Rectal smooth muscle tissue (tissue), 1 donor: ENCODE results near the gene RAB11FIP4.
"Not testable (repeated sequence)": the region's sequence is repeated elsewhere in the genome, so short reads cannot be mapped to it uniquely, and the experiment has no call there.

Source experiments
- H3K27ac ChIP-seq: one replicate; pipeline ENCODE4 v1.7.0; 2013; ENCODE audit warnings: low read depth, low read length, inconsistent platforms
- H3K27me3 ChIP-seq: one replicate; pipeline ENCODE4 v1.7.0; 2013; ENCODE audit warnings: low read length; ENCODE audit not compliant: control insufficient read depth, insufficient read depth
- H3K36me3 ChIP-seq: one replicate; pipeline ENCODE4 v1.7.0; 2013; ENCODE audit warnings: low read length; ENCODE audit not compliant: control insufficient read depth, insufficient read depth
- H3K4me1 ChIP-seq: one replicate; pipeline ENCODE4 v1.7.0; 2013; ENCODE audit warnings: low read length; ENCODE audit not compliant: control insufficient read depth, insufficient read depth
- H3K4me3 ChIP-seq: one replicate; pipeline ENCODE4 v1.7.0; 2013; ENCODE audit warnings: low read length
- H3K9ac ChIP-seq: one replicate; pipeline ENCODE4 v1.7.0; 2013; ENCODE audit warnings: low read length

Gene RAB11FIP4, protein sequence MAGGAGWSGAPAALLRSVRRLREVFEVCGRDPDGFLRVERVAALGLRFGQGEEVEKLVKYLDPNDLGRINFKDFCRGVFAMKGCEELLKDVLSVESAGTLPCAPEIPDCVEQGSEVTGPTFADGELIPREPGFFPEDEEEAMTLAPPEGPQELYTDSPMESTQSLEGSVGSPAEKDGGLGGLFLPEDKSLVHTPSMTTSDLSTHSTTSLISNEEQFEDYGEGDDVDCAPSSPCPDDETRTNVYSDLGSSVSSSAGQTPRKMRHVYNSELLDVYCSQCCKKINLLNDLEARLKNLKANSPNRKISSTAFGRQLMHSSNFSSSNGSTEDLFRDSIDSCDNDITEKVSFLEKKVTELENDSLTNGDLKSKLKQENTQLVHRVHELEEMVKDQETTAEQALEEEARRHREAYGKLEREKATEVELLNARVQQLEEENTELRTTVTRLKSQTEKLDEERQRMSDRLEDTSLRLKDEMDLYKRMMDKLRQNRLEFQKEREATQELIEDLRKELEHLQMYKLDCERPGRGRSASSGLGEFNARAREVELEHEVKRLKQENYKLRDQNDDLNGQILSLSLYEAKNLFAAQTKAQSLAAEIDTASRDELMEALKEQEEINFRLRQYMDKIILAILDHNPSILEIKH

DNA sequence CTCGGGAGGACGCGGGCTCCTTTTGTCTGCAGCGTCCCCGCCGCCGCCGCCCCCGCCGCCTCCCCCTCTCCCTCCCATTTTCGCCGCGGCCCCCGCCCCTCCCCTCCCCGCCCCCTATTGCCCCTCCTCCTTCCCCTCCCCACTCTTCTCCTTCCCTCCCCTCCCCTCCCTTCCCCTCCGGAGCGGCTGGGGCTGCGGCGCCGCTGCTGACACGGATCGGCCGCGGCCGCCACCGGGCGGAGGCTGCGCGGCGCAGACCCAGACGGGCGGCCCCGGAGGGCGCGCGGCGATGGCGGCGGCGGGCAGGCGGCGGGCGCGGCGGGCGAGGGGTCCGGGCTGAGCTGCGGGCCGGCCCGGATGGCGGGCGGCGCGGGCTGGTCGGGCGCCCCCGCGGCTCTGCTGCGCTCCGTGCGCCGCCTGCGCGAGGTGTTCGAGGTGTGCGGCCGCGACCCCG lies at the start of gene RAB11FIP4:
TSS of gene RAB11FIP4 (plus strand) at position 180 of the 454 bp plus-strand sequence. CDS start at position 358, 178 bp downstream.
- Histone ChIP-seq H3K4me3 (peak within 1 kb of the TSS; percentile 49), H3K9ac (no peak within 1 kb of the TSS), H3K36me3 (no peaks in the 10 kb centered on the region), H3K27ac (no peak within 1 kb of the TSS), H3K27me3 (peaks cover 23% of the 10 kb centered on the region), H3K4me1 (no peaks in the 10 kb centered on the region)

GRCh38 chr17:31345191-31345747 lies 46.2 kb upstream of the RAB11FIP4 start:
- H3K27me3 ChIP-seq, H3K4me1 ChIP-seq, H3K9ac ChIP-seq, H3K27ac ChIP-seq, H3K36me3 ChIP-seq, H3K4me3 ChIP-seq: not testable (repeated sequence)

- H3K9ac ChIP-seq: no peak overlapping the region
- H3K36me3 ChIP-seq: no peaks in the 10 kb centered on the region
- no peak overlapping the region for H3K27ac ChIP-seq
- no peak overlapping the region for H3K4me3 ChIP-seq
- no peaks in the 10 kb centered on the region for H3K27me3 ChIP-seq
- H3K4me1 ChIP-seq: no peaks in the 10 kb centered on the region
Observed at GRCh38 chr17:31349454-31349853, 42.0 kb upstream of the RAB11FIP4 start.

DNA sequence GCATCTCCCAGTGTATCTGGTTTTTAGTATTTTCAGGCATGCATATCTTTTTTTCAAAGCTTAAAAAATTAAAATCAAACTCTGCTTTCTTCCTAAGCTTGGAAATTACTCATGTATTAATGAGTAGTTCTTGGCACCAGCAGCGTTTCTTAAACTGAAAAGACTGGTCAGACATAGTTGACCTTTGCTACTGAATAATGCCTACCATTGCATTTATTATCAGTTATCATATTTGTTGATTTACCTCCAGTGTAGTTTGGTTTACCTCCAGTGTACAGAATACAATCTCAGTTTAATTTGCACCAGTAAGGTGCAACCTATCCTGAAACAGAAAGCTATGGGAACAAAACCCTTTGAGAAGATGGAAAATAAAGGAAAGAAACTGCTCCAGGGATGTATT lies 35.5 kb upstream of the RAB11FIP4 start:
- Histone ChIP-seq H3K9ac (no peak overlapping the region), H3K27ac (no peak overlapping the region), H3K4me3 (no peak overlapping the region), H3K4me1 (no peaks in the 10 kb centered on the region), H3K36me3 (peaks cover 3% of the 10 kb centered on the region), H3K27me3 (no peaks in the 10 kb centered on the region)

DNA sequence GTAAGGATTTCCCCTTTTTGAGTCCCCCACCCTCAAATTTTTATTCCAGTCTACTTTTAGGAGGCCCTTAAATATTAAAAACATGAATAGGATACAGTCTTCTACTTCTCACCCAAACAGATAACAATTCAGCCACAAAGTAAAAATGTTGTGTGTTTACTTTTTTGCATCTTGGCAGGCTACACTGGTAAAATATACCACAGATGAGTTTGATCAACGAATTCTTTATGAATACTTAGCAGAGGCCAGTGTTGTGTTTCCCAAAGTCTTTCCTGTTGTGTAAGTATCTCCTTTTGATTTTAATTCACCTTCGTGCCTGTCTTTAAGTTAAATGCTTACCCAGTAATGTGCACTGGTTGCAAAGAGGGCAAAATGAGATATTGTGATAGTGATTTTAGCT lies 34.4 kb upstream of the RAB11FIP4 start:
- peaks cover 3% of the 10 kb centered on the region for H3K36me3 ChIP-seq
- no peaks in the 10 kb centered on the region for H3K4me1 ChIP-seq
- H3K9ac ChIP-seq: no peak overlapping the region
- no peak overlapping the region for H3K4me3 ChIP-seq
- H3K27ac ChIP-seq: no peak overlapping the region
- H3K27me3 ChIP-seq: no peaks in the 10 kb centered on the region

DNA sequence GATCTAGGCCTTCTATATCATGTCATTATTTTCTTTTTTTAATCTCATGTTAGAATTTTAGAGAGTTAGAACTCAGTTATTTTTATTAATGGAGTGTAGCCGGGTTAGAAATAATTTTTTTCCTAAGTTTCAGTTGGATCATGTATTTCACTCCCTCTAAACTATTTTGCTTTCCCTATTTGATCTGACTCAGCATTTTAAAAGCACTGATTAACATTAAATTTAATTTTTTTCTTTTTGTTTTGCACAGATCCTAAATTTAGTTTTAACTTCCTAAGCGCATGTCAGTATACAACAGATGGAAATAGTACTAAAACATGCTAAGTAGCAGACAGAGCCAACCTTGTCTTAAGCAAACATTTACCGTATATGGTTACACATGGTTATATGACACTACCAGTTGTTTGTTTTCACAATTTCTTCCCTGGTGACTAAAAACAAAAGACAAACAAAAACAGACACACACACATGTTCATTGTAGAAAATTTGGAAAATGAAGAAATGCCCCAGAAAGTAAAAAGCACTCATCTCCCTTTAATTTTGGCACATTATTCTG lies 33.6 kb upstream of the RAB11FIP4 start:
- Histone ChIP-seq H3K27me3 (no peaks in the 10 kb centered on the region), H3K4me1 (no peaks in the 10 kb centered on the region), H3K27ac (no peak overlapping the region), H3K9ac (no peak overlapping the region), H3K36me3 (peaks cover 3% of the 10 kb centered on the region), H3K4me3 (no peak overlapping the region)

DNA sequence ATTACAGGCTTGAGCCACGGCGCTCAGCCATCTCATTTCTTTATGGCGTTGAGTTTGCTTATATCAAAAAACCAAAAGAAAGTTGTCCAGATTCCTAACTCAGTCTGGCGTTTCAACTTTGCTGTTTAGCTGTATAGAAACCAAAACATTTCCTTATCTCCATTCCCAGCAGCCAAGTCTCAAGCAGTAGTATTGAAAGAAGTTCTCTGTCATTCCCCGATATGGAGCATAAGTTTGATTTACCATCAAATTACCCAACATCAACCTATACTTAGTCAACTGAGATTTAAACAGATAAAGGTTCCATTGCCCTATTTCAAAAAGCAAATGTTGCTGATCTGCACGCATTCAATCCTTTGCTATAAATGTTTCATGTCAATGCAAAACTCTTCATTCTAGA lies 27.5 kb upstream of the RAB11FIP4 start:
- Histone ChIP-seq H3K27ac (no peak overlapping the region), H3K4me3 (no peak overlapping the region), H3K36me3 (peaks cover 2% of the 10 kb centered on the region), H3K9ac (no peak overlapping the region), H3K27me3 (no peaks in the 10 kb centered on the region), H3K4me1 (no peaks in the 10 kb centered on the region)

- no peaks in the 10 kb centered on the region for H3K4me1 ChIP-seq
- H3K27ac ChIP-seq: no peak overlapping the region
- H3K9ac ChIP-seq: no peak overlapping the region
- H3K27me3 ChIP-seq: no peaks in the 10 kb centered on the region
- no peak overlapping the region for H3K4me3 ChIP-seq
- H3K36me3 ChIP-seq: no peaks in the 10 kb centered on the region
Observed at GRCh38 chr17:31366088-31366487, 25.4 kb upstream of the RAB11FIP4 start.

DNA sequence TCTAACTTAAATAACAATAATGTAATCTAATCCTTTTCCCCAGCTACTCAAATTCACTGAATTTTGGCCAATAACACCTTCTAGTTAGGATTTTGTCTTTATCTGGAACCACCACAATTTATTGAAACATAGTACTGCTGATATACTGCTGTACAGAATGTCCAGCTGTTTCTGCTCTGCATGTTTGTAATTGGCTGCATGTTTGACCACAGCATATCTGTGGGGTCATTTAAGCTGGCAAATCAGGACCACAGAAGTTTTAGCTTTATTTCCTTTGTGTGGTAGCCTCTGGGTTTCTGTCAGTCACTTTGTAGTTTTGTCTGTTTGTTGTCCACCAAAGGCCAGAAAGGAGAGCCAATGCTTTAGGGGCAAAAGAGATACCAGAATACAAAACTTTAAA lies 22.2 kb upstream of the RAB11FIP4 start:
- Histone ChIP-seq H3K27ac (no peak overlapping the region), H3K36me3 (peaks cover 3% of the 10 kb centered on the region), H3K27me3 (no peaks in the 10 kb centered on the region), H3K4me1 (no peaks in the 10 kb centered on the region), H3K9ac (no peak overlapping the region), H3K4me3 (no peak overlapping the region)

GRCh38 chr17:31371511-31372097 lies 19.9 kb upstream of the RAB11FIP4 start:
- Histone ChIP-seq H3K4me1 (no peaks in the 10 kb centered on the region), H3K36me3 (peaks cover 3% of the 10 kb centered on the region), H3K27ac (no peak overlapping the region), H3K9ac (no peak overlapping the region), H3K4me3 (no peak overlapping the region), H3K27me3 (no peaks in the 10 kb centered on the region)

DNA sequence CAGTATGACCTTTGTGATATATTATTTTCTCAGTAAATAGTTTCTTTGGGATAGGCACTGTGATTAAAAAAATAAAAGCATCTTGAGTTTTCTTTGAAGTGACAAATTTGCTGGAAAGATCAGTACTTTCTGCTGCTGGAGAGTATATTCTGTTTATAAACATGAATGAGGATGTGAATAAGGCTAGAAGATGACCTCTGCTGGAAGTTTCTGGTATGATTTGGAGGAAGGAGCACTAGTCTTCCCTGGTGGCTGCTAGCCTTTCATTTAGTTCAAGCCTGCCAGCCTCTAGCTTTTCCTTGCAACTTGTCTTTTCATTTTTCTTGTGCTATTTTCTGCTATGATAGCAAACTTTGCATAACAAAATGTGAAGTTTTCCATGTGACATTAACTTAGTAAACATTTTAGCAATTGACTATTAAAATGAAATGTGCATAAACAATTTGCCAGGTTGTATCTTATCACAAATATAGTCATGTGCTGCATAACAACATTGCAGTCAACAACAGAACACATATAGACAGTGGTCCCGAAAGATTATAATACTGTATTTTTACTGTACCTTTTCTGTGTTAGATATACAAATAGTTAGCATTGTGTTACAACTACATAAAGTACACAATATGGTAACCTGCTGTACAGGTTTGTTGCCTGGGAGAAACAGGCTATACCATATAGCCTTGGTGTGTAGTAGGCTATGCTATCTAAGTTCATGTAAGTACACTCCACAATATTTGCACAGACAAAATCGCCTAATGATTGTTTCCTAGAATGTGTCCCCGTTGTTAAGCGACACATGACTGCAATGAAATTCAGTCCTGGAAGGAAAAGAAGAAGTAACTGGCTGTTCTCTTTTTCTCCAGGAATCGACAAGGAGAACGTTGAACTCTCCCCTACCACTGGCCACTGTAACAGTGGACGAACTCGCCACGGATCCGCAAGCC lies 18.1 kb upstream of the RAB11FIP4 start:
- H3K9ac ChIP-seq: no peak overlapping the region
- H3K36me3 ChIP-seq: peaks cover 3% of the 10 kb centered on the region
- no peak overlapping the region for H3K27ac ChIP-seq
- H3K4me3 ChIP-seq: no peak overlapping the region
- H3K27me3 ChIP-seq: no peaks in the 10 kb centered on the region
- no peaks in the 10 kb centered on the region for H3K4me1 ChIP-seq
